ENCODE data around the gene ERC2. TPM values are rescaled to one million over a fixed set of nuclear protein-coding genes. Genes with fewer than 3 reads are reported as not detected.

Gene ERC2
- total and polyA plus RNA-seq, 2 donors (not counting 1 experiment from before 2014, with no cell fraction given) = 0.14 to 0.17 TPM

DNA sequence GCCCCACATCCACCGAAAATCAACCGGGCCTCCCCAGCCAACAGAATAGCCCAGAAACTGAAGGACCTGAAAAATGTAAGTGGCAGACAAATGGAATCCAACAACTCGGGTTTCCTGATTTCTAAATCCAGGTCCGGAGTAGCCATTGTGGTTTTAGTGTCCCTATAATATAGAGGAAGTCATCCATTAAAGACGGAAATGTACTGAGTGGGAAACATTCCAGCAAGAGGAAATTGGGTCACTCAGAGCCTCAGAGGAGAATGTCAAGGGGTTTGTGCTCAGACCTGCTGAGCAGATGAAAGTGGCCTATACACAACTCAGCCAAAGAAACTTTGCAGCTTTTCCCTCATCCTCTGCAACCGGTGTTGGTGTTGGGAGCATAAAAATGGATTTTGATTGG, 366.7 kb downstream of the ERC2 start:
- Histone ChIP-seq H3K4me3 (replicated peaks in 1 of 4; ENCODE audit: control extremely low read depth in 1 of 4, insufficient read depth in 1 of 4, low read depth in 3 of 4, low read length in 4 of 4) (no peak overlapping the region), H4K20me1 (ENCODE audit: control insufficient read depth, extremely low read depth, insufficient read depth, low read length) (no peaks in the 10 kb centered on the region)
- TF ChIP-seq EZH2 (IDR thresholded peaks at IDR 0.05; ENCODE audit: low read length, missing control alignments) = no peak
- TF ChIP-seq CTCF (conservative IDR thresholded peaks at IDR 0.05 in 1 of 2, IDR thresholded peaks at IDR 0.05 in 1 of 2; ENCODE audit: low read depth in 1 of 2, low read length in 2 of 2) = no peak

DNA sequence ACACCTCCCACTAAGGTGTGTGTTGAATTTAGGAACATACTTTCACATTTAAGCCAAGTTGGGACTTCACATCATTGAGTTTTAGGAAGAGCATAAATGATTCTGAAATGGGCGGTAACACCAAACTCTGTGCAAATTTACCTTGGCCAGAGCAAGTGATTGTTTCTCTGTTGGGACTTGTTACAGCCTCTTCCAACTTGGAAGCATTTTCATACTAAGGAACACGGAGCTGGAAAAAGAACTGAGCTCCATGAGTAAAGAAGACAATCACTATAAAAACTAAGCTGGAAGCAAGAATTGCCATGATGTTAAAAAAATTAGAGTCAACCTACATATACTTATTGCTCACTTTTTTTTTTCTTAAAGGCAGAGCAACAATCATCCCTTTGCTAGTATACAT, 371.3 kb downstream of the ERC2 start:
- Histone ChIP-seq H3K4me3 (replicated peaks in 1 of 4; ENCODE audit: control extremely low read depth in 1 of 4, insufficient read depth in 1 of 4, low read depth in 3 of 4, low read length in 4 of 4) (no peak overlapping the region), H4K20me1 (ENCODE audit: control insufficient read depth, extremely low read depth, insufficient read depth, low read length) (no peaks in the 10 kb centered on the region), H3K9me3 (ENCODE audit: control insufficient read depth, insufficient read depth, low read depth, low read length) (no peaks in the 10 kb centered on the region), H3K27me3 (ENCODE audit: control insufficient read depth, insufficient read depth, low read length) (no peaks in the 10 kb centered on the region), H3K36me3 (ENCODE audit: control insufficient read depth, insufficient read depth, low read length) (no peaks in the 10 kb centered on the region), H2AFZ (ENCODE audit: low read length) (no peak overlapping the region), H3K27ac (ENCODE audit: insufficient read depth, low read length) (no peak overlapping the region), H3K79me2 (ENCODE audit: control insufficient read depth, insufficient read depth, low read length) (no peaks in the 10 kb centered on the region), H3K9ac (ENCODE audit: insufficient read depth, low read length) (no peak overlapping the region), H3K4me1 (ENCODE audit: control insufficient read depth, extremely low read depth, insufficient read depth, low read length) (no peaks in the 10 kb centered on the region), H3K4me2 (ENCODE audit: extremely low read depth, insufficient read depth, low read length) (no peak overlapping the region)
- TF ChIP-seq CTCF (conservative IDR thresholded peaks at IDR 0.05 in 1 of 2, IDR thresholded peaks at IDR 0.05 in 1 of 2; ENCODE audit: low read depth in 1 of 2, low read length in 2 of 2) = no peak
- DNase-seq (ENCODE audit: low read depth in 2 of 2) = no peak

More for the DNA sequence above, 366.7 kb downstream of the ERC2 start:
- H3K27ac ChIP-seq (ENCODE audit: insufficient read depth, low read length) = no peak overlapping the region
- H2AFZ ChIP-seq (ENCODE audit: low read length) = no peak overlapping the region
- H3K9me3 ChIP-seq (ENCODE audit: control insufficient read depth, insufficient read depth, low read depth, low read length) = no peaks in the 10 kb centered on the region
- no peaks in the 10 kb centered on the region for H3K27me3 ChIP-seq (ENCODE audit: control insufficient read depth, insufficient read depth, low read length)
- no peaks in the 10 kb centered on the region for H3K4me1 ChIP-seq (ENCODE audit: control insufficient read depth, extremely low read depth, insufficient read depth, low read length)
- H3K4me2 ChIP-seq (ENCODE audit: extremely low read depth, insufficient read depth, low read length) = no peak overlapping the region
- no peak overlapping the region for H3K9ac ChIP-seq (ENCODE audit: insufficient read depth, low read length)
- no peaks in the 10 kb centered on the region for H3K79me2 ChIP-seq (ENCODE audit: control insufficient read depth, insufficient read depth, low read length)
- no peaks in the 10 kb centered on the region for H3K36me3 ChIP-seq (ENCODE audit: control insufficient read depth, insufficient read depth, low read length)
- DNase-seq (ENCODE audit: low read depth in 2 of 2) = no peak

GRCh38 chr3:56094170-56094569, 374.1 kb downstream of the ERC2 start:
- H4K20me1 ChIP-seq (ENCODE audit: control insufficient read depth, extremely low read depth, insufficient read depth, low read length) = no peaks in the 10 kb centered on the region
- H3K27ac ChIP-seq (ENCODE audit: insufficient read depth, low read length) = no peak overlapping the region
- no peaks in the 10 kb centered on the region for H3K27me3 ChIP-seq (ENCODE audit: control insufficient read depth, insufficient read depth, low read length)
- TF ChIP-seq CTCF (conservative IDR thresholded peaks at IDR 0.05 in 1 of 2, IDR thresholded peaks at IDR 0.05 in 1 of 2; ENCODE audit: low read depth in 1 of 2, low read length in 2 of 2) = no peak
- no peak for TF ChIP-seq EZH2 (IDR thresholded peaks at IDR 0.05; ENCODE audit: low read length, missing control alignments)
- H3K4me1 ChIP-seq (ENCODE audit: control insufficient read depth, extremely low read depth, insufficient read depth, low read length) = no peaks in the 10 kb centered on the region
- no peaks in the 10 kb centered on the region for H3K9me3 ChIP-seq (ENCODE audit: control insufficient read depth, insufficient read depth, low read depth, low read length)
- no peak overlapping the region for H3K4me3 ChIP-seq (replicated peaks in 1 of 4; ENCODE audit: control extremely low read depth in 1 of 4, insufficient read depth in 1 of 4, low read depth in 3 of 4, low read length in 4 of 4)
- no peak for DNase-seq (ENCODE audit: low read depth in 2 of 2)
- no peaks in the 10 kb centered on the region for H3K36me3 ChIP-seq (ENCODE audit: control insufficient read depth, insufficient read depth, low read length)
- no peak overlapping the region for H3K4me2 ChIP-seq (ENCODE audit: extremely low read depth, insufficient read depth, low read length)
- H2AFZ ChIP-seq (ENCODE audit: low read length) = no peak overlapping the region
- no peaks in the 10 kb centered on the region for H3K79me2 ChIP-seq (ENCODE audit: control insufficient read depth, insufficient read depth, low read length)
- H3K9ac ChIP-seq (ENCODE audit: insufficient read depth, low read length) = no peak overlapping the region

Measured in fibroblast of lung (primary cell).